SHP77 treated with DMSO at 0.1 percent for 48 hours (cell line): ENCODE data around the gene STK32B.
"Not testable (repeated sequence)": the region's sequence is repeated elsewhere in the genome, so short reads cannot be mapped to it uniquely, and the experiment has no call there.

Experiments used
- DNase-seq: peaks from one replicate; lab custom pipeline; 2025; lab: John Stamatoyannopoulos, UW

STK32B gene

DNA sequence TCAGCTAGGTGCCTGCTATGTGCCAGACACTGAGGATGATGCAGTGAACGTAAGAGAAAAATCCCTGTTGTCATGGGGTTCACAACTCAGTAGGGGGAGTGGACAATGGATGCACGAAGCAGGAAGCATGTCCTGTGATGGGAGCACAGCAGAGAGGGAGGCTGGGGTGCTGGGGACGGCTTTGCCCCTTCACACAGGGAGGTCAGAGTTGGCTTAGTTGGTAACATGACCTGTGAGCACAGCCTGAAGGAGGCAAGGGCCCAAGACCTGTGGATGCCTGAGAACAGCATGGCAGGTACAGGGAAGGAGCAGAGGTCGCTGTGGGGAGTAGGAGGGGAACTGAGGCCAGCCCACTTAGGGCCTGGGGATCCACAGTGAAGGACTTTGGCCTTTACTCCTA, 109.4 kb downstream of the STK32B start:
- DNase-seq = no peak

DNA sequence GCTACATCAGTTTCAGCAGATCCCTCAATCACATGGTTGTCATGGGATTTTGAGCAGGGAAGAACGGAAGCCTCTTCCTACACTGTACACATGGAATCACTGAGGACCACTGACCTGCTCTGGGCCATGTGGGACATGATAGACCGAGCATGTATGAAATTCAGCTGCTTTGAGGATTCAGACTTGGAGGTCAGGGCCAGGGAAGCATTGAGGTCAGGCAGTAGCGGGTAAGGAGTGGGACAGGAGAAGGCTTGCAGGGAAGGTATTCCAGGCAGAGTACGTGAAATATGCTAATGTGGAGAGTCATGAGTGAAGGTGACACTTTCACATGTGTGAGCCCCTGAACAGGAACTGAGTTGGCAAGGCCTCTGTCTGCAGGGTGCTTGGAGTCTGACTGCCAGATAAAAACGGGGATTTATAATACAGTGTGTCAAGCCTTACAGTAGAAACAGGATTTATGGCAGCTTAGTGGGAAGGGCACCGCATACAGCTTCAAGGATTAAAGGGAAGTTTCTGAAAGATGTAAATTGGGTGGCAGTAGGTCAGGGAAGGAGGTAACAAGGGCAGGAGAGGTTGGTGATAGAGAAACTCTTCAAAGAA, 111.7 kb downstream of the STK32B start:
- DNase-seq = no peak

DNA sequence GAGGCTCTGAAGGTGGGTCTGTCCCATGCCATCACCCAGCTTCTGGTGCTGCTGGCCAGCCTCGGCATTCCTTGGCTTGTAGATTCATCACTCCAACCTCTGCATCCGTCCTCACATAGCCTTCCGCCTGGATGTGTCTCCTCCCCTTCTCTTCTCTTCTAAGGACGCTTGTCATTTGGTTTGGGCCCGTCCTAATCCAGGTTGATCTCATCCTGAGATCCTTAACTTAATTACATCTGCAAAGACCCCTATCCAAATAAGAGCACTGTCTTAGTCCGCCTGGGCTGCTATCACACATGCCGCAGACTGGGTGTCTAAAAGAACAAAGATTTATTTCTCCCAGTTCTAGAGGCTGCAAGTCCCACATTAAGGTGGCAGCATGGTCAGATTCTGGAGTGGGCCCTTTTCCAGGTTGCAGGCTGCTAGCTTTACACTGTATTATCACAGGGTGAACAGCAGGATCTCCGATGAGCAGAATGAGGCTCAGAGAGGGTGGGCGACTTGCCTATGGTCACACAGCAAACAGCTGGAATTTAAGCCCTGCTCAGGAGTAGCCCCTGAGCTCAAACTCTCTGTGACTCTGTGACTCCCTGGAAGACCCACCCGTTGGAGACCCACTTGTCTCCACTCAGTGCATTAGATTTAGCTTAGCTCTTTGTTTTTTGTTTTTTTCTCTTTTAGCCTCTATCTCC, 113.1 kb downstream of the STK32B start:
- no peak for DNase-seq

DNA sequence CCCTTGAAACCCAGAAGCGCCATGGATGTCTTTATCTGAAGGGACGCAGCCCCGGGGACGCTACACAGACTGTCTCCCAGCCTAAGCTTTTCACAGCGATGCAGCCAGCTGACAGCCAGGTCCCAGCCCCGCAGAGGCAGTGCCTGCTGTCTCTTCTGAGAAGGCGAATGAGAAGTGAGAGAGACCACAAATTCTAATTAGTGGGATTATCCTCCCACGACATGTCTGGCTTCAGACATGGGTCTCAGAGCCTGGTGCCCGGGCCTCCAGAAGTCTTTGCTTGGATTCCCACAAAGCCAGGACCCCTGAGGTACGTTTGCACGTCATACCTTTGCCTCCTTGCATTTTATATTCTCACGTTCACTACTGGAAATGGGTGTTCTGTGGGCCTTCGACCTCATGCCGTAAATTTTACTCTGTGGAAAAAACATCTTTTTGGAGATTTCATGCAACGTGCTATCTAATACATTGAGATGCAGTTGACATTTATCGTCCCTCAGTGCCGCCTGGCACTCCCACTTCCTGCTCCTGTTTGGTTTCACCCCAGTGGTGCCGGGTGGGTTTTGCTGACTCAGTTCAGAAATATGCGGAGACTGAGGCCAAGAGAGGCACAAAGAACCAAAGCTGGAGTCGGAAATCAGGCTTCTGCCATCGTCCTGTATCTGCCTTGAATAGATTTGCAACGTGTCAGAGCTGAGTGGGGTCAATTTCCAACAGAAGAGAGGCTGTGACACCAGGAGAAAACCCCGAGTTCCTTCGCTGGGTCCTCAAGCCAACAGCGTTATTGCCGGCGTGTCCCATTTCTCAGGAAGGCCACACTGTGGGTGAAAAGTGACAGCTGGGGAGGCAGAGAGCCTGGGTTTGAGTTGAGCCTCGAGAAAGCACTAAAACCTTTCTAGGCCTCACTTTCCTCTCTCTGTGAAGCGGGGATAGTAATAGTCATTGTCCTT, 114.4 kb downstream of the STK32B start:
- no peak for DNase-seq

DNA sequence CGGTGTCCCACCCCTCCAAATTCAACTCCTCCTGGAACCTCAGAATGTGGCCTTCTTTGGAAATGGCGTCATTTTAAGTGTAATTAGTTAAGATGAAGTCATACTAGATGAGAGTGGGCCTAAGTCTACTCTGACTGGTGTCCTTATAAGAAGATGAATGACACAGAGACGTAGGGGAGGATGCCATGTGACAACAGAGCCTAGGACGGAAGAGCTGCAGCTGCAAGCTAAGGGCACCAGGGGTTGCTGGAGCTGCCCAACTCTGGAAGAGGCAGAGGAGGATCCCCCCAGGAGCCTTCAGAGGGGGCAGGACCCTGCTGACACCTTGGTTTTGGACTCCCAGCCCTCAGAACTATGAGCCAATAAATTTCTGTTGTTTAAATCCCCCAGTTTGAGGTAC, 115.1 kb downstream of the STK32B start:
- no peak for DNase-seq

DNA sequence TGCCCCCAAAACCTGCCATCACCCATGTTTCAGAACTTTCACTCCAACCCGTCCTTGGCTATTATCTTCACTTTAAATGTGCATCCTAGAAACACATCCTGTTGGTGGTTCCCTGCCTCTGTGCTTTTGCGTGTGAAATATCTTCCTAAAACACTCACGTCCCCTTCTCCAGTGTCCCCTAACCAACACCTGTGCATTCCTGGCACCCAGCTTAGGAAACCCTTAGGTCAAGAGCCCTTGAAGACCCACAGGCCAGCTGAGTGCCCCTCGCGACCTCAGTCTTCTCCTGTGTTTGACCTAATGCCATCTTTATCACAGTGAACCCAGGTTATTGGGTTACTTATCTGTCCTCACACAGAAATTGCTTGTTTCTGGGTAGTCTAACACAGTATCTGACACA, 117.6 kb downstream of the STK32B start:
- no peak for DNase-seq

DNA sequence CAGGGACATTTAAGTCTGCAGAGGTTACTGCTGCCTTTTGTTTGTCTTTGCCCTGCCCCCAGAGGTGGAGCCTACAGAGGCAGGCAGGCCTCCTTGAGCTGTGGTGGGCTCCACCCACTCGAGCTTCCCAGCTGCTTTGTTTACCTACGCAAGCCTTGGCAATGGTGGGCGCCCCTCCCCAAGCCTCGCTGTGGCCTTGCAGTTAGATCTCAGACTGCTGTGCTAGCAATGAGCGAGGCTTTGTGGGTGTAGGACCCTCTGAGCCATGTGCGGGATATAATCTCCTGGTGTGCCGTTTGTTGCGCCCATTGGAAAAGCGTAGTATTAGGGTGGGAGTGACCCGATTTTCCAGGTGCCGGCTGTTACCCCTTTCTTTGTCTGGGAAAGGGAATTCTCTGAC, 124.6 kb downstream of the STK32B start:
- DNase-seq = not testable (repeated sequence)

DNA sequence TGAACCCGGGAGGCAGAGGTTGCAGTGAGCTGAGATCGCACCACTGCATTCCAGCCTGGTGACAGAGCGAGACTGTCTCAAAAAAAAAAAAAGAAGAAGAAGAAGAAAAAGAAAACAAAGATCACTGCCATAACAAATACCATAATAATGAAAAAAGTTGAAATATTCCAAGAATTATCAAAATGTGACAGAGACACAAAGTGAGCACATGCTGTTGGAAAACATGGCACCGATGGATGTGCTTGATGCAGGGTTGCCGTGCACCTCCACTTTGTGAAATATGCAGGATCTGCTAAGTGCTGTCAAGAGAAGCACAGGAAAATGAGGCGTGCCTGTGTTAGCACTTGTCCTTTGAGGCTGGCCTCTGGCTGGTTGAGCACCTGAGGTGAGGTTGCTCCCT, 133.3 kb downstream of the STK32B start:
- DNase-seq = no peak

DNA sequence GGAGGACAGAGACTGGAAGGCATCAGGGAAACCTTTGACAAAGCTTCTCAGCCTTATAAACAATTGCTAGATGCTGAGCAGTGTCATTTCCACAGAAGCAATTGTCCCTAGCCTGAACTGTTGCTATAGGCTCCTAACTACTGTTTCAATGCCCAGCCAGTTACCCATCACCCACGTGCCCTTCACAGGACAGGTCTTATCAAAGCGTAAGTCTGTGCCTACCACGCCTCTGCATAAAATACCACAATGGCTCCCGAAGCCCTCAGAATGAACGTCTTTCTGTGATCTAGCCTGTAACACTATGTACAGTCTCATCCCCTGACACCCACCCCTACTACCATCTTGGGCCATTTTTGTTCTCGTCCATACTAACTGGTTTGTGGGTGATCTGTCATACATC, 134.3 kb downstream of the STK32B start:
- DNase-seq = no peak

DNA sequence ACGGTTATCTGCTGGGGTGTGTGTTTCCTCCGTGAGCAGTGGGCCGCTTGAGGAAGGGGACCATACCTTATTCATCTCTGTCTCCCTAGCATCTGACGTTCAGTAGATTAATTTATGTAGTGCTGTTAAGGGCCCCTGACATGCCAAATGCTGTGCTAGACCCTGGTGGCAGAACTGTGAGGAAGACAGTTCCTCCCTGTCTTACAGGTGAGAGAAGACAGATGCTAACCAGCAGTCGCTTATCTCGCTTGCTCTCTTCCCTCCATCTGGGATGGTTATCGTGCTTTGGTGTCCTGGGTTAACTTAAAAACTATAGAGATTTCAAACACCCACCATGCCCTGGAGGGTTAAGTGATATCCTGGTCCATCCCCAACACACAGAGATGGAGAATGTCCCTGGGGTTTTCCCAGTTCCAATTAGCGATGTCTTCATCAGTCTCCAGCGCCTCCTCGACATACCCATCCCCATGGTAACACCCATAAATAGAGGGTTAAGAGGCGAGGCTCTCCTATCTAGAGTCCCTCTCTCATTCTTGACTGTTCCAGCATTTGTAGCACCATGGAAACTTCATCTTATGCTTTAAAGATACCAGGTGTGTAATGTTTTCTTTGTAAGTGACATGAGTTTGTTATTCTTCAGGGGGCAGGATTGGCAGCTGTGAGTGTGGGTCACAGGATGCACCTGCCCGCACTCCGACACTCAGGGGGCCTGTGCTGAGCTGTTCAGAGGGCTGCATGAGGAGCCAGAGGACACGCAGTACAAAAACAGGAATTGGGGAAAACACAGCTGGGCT, 135.2 kb downstream of the STK32B start:
- DNase-seq = no peak

DNA sequence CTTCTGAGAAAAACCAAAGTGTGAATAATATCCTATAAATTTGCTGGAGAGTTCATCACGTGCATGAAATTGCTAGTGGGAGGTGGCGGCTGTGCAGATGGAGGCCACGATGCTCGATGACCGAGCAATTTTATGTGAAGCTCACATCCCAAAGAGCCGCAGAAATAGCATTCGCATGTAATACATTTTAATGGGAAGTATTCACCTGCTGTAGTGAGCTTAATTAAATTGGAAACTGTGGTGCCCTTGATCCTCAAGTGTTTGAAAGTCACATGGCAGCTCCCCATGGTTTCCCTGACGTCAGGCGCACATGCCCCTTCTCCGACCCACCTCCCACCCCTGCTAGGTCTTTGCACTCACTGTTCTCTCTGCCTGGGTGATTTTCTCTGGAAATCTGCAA, 136.8 kb downstream of the STK32B start:
- no peak for DNase-seq

DNA sequence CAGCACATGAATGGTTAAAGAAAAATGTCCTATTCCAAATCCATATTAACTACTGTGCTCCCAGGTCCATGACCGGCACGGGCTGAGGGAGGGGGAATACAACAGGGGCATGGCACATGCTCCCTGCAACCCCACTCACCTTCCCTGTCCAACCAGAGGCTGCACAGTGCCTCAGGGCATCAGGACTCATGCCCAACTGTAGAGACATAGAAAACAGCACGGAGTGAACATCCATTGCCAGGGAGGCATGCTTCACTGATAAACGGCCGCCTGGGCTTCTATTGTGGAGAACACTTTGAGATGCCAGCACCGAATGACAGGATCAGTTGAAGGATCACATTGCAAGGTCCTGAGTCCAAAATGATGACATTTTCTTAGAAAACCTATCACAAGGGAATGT, 140.6 kb downstream of the STK32B start:
- no peak for DNase-seq

DNA sequence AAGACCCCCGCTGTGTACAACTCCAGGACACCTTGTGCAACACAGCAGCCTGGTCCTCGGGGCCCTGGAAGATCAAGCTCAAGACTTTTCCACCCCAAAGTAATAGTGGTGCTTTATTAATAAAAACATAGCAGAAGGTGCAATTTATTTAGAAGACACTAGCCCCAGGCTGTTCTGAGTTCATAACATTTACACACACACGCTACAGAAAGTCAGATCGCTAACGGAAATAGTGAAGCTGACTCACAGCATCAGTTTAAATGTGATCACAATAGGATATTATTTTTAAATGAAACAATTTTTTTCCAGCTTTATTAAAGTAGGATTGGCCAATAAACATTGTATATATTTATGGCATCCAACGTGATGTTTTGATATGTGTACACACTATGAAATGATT, 141.0 kb downstream of the STK32B start:
- DNase-seq = no peak

DNA sequence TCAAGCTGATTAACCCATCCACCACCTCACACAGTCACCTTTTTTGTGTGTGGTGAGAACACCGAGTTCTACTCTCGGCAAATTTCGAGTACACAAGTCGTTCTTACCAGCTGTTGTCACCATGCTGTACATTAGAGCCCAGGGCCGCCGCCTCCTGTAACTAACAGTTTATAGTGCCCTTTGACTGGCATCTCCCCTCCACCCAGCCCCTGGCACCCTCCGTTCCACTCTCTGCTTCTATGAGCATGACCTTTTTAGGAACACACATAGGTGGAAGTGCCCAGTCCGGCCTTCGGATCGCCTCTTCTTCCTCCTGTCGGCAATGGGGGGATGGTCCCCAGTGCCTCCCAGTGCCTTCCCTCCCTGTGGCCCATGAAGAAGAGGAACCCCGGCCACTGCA, 141.4 kb downstream of the STK32B start:
- no peak for DNase-seq

DNA sequence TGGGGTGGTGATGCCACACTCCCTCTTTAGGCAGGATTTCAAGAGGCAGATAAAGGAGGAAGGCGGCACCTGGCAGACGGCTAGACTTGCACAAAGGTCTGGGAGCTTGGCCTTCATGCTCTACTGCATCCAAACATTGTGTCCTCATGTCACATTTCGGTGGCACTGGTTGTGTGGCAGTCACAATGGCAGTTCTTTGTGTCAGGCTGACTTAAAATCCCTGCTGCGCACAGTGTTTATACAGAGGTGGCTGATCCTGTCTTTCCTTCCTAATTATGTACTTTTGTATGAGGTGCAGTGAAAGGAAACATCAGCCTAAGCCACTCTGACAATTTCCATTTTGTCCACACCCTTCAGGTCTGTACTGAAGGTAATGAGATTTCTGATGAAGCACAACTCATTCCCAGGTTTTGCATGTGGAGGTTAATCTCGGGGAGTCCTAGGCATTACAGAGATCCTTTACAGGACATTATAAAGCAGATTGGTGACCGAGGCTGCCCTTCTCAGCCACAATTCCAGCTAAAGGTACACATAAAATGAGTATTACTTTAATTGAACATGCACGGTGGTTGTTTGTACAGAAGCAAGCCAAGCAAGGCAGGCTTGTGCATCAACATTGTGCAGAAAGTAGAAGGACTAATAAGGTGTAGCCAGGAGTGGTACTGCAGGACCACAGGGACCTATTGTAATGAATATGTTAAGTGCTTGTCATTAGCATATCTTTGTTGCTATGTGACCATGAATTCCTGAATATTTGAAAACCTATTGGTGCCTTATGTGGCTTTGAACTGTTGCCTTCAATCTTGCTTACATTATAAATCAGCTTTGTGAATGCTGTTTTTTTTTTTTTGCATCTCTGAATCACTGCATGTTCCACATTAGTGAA, 147.6 kb downstream of the STK32B start:
- no peak for DNase-seq

DNA sequence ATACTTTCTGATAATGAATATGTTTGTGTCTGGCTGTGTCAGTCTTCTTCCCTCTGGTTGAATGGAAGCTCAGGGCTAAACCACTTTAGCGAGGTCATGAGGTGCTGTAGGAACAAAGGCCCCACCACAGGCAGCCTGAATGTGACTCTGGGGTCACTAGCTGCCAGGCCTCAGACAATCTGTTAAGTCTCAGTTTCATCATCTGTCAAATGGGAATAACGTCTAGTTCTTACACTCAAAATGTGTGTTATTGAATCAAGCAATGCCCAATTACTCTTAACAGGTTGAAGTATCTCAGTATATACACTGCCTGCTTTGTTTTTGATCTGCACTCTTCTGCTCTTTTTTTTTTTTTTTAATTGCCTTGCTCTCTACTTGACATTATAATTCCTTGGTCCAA, 148.6 kb downstream of the STK32B start:
- no peak for DNase-seq

DNA sequence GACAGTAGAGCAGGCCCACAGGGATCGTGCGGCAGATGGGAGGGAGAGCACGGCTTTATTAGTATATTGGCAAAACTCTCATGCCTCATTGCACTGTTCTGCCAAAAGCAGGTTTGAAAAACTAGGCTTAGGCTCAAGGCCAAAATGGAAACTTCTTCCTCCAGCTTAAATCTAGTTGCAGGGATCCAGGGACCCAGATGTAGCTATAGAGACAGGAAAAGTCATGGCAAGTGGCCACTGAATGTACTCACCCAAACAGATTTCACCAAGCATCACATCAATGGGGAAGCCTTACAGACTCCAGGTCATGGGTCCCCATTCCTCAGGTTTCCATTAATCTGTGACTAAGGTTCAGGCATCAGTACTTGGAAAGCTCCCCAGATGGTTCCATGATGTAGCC, 149.2 kb downstream of the STK32B start:
- DNase-seq = no peak

DNA sequence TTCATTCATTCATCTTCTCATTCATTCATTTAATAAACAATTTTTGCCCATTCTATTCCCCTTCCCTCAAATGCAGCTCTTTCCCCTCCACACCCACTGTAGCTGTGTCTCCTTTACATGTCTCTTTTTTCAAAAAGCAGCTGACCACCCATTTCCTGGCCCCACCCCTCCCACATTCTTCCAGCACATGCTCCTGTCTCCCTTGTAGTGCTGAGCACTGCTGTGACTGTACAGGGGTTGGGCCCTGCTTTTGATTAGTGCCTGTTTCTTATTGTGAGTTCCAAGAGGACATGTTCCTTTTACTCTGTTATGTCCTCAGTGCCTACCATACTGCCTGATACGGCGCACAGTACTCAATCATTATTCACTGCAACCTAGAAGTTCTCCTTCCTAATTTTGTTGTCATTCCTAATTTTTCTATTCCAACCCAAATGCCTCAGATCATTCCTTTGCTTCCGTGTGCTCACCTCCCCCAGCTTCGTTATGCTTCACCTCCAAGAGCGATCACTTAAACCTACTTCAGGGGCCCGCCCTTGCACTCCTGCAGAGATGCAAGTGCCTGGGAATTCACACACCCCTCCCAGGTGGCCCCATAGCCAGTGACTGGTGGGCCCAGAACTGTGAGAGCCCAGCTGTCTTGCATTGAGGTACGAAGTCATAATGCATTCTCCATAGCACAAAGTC, 152.2 kb downstream of the STK32B start:
- DNase-seq = no peak

DNA sequence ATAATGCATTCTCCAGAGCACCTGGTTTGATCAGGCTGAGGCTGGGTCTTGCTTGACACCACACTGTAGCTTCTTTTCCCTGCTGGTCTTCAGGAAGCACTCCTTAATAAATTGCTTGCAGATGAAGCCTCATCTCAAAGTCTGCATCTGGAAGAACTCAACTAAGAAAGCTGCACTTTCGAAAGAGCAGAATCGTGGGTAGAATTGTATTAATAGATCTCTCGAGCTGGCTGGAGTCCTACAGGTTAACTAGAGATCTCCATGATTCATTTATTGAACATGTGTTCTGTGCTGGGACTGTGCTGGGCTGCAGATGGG, 152.7 kb downstream of the STK32B start:
- DNase-seq = no peak

DNA sequence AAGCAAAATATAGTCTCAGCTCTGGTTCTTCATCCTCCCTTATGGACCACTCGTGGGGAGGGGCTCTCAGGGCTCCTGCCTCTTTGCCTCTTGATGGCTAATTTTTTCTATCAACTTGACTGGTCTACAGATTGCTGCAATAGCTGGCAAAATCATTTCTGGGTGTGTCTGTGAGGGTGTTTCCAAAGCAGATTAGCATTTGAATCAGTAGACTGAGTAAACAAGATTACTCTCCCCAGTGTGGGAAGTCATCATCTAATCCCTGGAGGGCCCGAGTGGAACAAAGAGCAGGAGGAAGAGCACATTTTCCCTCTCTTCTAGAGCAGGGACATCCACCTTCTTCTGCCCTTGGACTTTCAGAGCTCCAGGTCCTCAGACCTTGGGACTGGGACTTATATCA, 153.5 kb downstream of the STK32B start:
- DNase-seq = no peak
